SK-N-SH (cell line): ENCODE data around the gene DSCAM.

Experiments used
- CHD2 ChIP-seq: fragments of 150-350 bp; IDR thresholded peaks from 2 replicates; pipeline ENCODE4 v1.6.1; 2018; ENCODE audit warnings: low read length; ENCODE audit not compliant: partially characterized antibody
- CTCF ChIP-seq: fragments of 200-600 bp; sonication (generic); IDR thresholded peaks from 2 replicates; pipeline ENCODE4 v1.6.1; 2017; ENCODE audit warnings: antibody characterized with exemption, mild to moderate bottlenecking, moderate library complexity
- EP300 ChIP-seq, 2 experiments: IDR thresholded peaks; 2 replicates each; pipeline versions ENCODE4 v1.4.0 to v1.6.1; 2012; ENCODE audit warnings: borderline replicate concordance in 1 of 2, low read depth in 1 of 2, low read length in 1 of 2
- EZH2phosphoT487 ChIP-seq: fragments of 200-600 bp; sonication (generic); IDR thresholded peaks from 2 replicates; pipeline ENCODE4 v1.6.1; 2017; ENCODE audit warnings: low read depth, mixed run types, mild to moderate bottlenecking, antibody characterized with exemption, moderate library complexity, borderline replicate concordance
- FOXJ3 ChIP-seq: sonication (generic); formaldehyde crosslinking; IDR thresholded peaks from 2 replicates; pipeline ENCODE4 v1.5.1; 2020; ENCODE audit warnings: mild to moderate bottlenecking, missing genetic modification reagents
- JUND ChIP-seq: IDR thresholded peaks from 2 replicates; pipeline ENCODE4 v1.4.0; 2012
- MXI1 ChIP-seq: IDR thresholded peaks from 2 replicates; pipeline ENCODE4 v1.6.1; 2012; ENCODE audit warnings: mild to moderate bottlenecking, low read depth, low read length, improper control_type of control experiment
- PBX3 ChIP-seq: IDR thresholded peaks from 2 replicates; pipeline ENCODE4; 2012
- USF1 ChIP-seq: IDR thresholded peaks from 2 replicates; pipeline ENCODE4 v1.4.0; 2012; ENCODE audit warnings: low read depth, borderline replicate concordance
- USF2 ChIP-seq: fragments of 150-350 bp; IDR thresholded peaks from 2 replicates; pipeline ENCODE4 v1.6.1; 2017; ENCODE audit warnings: antibody characterized with exemption, low read length, low read depth, borderline replicate concordance

GRCh38 chr21:40416572-40416971, 430.4 kb downstream of the DSCAM start:
- TF ChIP-seq CTCF (no peak), FOXJ3 (CRISPR knock-in tag) (no peak), EP300 (IDR thresholded peaks at IDR 0.05; ENCODE audit: borderline replicate concordance in 1 of 2, low read depth in 1 of 2, low read length in 1 of 2) (no peak), EZH2phosphoT487 (no peak), CHD2 (no peak), MXI1 (no peak), USF2 (no peak), PBX3 (no peak), JUND (no peak), USF1 (no peak)
